ENCODE measurements around the gene SLC2A10.
A peak's percentile ranks its signal among the peaks of the same experiment; 100 is the strongest.

SLC2A10 gene

DNA sequence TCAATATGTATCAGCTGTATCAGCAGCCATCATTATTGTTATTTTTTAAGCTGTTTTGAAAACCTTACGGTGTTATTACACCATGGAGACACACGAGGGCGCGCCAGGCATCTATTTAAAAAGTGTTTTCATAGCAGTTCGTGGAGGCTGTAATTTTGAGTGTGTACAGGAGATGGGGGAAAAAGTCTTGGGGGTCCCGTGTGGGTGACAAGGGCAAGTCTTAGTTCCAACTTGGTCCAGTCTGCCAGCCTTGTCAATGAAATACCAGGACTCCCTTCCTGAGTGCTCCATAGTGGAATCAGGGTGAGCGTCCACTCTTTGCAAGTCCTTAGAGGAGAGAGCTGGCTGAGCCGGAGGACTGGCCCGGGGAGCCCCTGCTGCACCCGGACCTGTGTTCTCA is 43.3 kb downstream of the SLC2A10 start:
- TF ChIP-seq, protein P1, sequence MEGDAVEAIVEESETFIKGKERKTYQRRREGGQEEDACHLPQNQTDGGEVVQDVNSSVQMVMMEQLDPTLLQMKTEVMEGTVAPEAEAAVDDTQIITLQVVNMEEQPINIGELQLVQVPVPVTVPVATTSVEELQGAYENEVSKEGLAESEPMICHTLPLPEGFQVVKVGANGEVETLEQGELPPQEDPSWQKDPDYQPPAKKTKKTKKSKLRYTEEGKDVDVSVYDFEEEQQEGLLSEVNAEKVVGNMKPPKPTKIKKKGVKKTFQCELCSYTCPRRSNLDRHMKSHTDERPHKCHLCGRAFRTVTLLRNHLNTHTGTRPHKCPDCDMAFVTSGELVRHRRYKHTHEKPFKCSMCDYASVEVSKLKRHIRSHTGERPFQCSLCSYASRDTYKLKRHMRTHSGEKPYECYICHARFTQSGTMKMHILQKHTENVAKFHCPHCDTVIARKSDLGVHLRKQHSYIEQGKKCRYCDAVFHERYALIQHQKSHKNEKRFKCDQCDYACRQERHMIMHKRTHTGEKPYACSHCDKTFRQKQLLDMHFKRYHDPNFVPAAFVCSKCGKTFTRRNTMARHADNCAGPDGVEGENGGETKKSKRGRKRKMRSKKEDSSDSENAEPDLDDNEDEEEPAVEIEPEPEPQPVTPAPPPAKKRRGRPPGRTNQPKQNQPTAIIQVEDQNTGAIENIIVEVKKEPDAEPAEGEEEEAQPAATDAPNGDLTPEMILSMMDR (IDR thresholded peaks at IDR 0.05; ENCODE audit: low read depth, low read length, missing control alignments): peak; percentile 65
- no peak overlapping the region for H3K4me3 ChIP-seq (replicated peaks; ENCODE audit: low read depth, low read length)
- peak; percentile 17 for DNase-seq (ENCODE audit: extremely low read depth, low read depth)

DNA sequence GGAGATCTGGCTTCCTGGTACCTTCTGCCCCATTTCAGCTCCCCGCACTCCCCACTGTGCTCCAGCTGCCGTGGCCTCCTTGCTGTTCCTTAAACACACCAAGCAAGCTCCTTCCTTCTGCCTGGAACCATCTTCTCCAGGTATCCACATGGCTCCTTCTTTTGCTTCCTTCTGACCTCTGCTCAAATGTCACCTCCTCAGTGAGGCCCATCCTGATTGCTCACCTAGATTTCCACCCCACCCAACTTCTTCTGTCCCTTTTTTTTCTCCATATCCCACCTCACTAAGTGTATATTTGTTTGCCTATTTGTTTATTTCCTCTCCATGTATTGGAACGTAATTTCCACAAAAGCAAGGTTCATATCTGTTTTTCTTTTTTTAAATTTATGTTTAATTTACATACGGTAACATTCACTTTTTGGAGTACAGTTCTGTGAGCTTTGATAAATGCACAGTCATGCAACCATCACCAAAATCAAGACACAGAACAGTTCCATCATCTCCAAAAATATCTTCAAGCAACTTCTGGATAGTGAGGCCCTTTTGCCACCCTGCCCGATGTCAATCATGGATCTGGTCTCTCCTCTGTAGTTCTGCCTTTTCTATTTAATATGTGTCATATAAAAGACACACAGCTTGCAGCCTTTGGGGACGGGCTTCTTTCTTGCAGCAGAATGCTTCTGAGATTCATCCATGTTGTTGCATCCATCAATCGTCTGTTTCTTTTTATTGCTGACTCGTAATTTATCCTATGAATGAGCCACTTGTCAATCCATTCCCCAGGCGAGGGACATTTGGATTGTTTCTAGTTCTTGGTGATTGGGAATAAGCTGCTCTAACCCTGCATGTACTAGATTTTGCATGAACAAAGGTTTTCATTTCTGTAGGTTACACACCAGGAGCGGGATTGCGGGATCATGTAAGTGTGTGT is 46.3 kb downstream of the SLC2A10 start:
- DNase-seq (ENCODE audit: extremely low read depth, low read depth): no peak
- TF ChIP-seq, protein P1 (IDR thresholded peaks at IDR 0.05; ENCODE audit: low read depth, low read length, missing control alignments): no peak
- H3K4me3 ChIP-seq (replicated peaks; ENCODE audit: low read depth, low read length): no peak overlapping the region

DNA sequence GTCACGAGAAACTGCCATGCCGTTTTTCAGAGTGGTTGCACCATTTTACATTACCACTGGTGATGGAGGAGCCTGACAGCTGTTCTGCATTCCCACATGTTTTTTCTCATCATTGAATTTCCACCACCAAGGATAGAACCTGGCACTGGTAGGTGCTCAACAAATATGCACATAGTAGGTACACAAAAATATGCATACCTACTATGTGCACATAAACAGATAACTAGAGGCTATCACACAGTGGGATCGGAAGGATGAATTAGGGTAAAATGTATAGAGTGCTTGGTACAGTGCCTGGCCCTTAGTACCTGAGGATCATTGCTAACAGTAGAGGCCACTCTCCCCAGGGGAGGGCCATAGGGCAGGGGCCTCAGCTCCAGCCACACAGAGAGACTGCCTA is 47.0 kb downstream of the SLC2A10 start:
- TF ChIP-seq, protein P1 (IDR thresholded peaks at IDR 0.05; ENCODE audit: low read depth, low read length, missing control alignments): no peak
- H3K4me3 ChIP-seq (replicated peaks; ENCODE audit: low read depth, low read length): no peak overlapping the region
- DNase-seq (ENCODE audit: extremely low read depth, low read depth): no peak

DNA sequence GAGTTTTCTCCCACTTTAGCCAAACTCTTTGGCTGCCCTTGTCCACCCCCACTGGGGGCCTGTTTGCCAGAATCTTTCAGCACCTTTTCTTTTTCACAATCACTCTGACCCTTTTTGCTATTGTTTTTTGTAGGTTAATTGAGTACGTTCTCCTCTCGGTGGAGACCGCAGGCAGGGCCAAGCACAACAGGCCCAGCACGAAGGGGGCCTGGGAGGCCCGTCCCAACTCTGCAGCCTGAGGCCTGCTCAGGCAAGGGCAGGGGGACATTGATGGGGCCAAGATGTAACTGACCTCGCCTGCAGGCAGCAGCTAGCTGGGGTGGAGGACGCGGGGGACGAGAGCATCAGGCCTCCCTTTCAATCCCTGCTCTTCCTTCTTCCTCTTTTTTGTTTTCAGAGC is 47.7 kb downstream of the SLC2A10 start:
- no peak for DNase-seq (ENCODE audit: extremely low read depth, low read depth)
- H3K4me3 ChIP-seq (replicated peaks; ENCODE audit: low read depth, low read length): no peak overlapping the region
- TF ChIP-seq, protein P1 (IDR thresholded peaks at IDR 0.05; ENCODE audit: low read depth, low read length, missing control alignments): no peak

DNA sequence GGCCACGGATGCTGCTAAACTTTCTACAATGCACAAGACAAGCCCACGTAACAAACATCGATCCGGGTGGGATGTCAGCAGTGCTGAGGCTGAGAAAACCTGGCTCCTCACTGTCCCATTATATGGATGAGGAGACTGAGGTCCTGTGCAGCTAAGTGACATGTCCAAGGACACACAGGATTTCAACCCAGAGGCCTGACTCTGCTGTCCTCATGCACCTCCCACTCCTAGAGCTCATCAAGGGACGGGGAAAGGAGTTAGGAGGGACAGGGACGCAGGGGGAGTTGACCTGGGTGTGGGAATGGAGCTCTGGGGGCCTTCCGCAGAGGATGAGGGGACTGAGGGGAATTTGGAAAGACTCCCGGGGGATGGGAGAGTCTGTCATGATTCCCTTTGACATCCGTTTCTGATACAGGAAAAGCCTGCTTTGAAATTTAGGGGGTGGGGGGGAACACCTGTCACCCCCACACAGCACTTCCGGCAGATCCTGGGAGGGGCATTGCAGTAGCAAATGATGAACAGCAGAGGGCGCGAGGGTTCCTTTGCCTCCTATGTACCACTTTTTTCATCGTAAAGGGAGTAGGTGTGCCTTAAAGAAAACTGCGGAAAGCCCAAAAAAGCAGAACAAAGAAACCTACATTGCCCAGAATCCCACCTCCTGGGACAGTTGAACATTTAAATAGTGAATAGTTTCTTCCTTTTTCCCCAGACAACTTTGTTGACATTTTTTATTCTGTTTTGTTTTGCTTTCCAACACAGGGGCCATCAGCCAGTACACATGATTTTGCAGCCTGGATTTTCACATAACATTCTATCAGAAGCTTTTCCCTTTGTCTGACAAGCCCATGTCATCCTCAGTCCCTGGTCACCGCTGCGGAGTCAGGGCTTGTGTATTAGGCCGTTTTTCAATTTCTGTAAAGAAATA is 48.6 kb downstream of the SLC2A10 start:
- TF ChIP-seq, protein P1 (IDR thresholded peaks at IDR 0.05; ENCODE audit: low read depth, low read length, missing control alignments): peak; percentile 98
- H3K4me3 ChIP-seq (replicated peaks; ENCODE audit: low read depth, low read length): no peak overlapping the region

DNA sequence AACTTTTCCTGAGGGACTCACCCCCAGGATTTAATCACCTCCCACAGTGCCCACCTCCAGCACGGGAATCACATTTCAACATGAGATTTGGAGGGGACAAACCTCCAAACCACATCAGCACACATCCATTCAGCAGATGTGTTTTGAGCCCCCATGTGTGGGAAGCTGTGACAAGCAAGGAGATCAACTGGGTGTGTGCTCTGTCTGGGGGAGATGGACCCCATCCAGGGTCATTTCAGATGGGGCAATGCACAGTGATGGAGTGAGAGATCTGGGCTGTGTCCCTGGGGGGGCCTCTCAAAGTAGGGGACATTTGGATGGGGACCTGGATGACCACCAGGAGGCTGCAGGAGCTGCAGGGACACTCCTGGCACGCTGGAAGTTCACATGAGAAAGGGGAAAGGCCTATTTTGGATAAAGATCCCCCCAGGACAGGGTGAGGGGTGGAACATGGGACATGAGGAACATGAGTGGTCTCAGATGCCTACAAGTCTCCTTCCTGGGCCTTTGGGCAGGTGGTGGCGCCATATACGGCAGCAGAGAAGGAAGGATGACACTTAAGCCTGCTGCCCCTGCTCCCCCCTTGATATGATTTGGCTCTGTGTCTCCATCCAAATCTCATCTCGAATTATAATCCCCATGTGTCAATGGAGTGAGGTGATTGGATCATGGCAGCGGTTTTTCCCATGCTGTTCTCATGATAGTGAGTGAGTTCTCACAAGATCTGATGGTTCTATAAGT is 49.6 kb downstream of the SLC2A10 start:
- no peak overlapping the region for H3K4me3 ChIP-seq (replicated peaks; ENCODE audit: low read depth, low read length)
- TF ChIP-seq, protein P1 (IDR thresholded peaks at IDR 0.05; ENCODE audit: low read depth, low read length, missing control alignments): no peak
- no peak for DNase-seq (ENCODE audit: extremely low read depth, low read depth)

More for the DNA sequence above, 48.6 kb downstream of the SLC2A10 start:
- peak; percentile 35 for DNase-seq (ENCODE audit: extremely low read depth, low read depth)
